Stimulated activated CD8-positive, alpha-beta memory T cell treated with anti-CD3 and anti-CD28 coated beads, Interleukin-12 subunit alpha, Interleukin-12 subunit beta, amount 100 ng/mL, for 24 hours (primary cell): ENCODE results near the gene ZNF300.
"Not testable (repeated sequence)": the region's sequence is repeated elsewhere in the genome, so short reads cannot be mapped to it uniquely, and the experiment has no call there.

Experiments used
- DNase-seq: peaks from one replicate; pipeline ENCODE4 v3.0.0-alpha.2; 2020; ENCODE audit errors: extremely low read depth

ZNF300 gene

DNA sequence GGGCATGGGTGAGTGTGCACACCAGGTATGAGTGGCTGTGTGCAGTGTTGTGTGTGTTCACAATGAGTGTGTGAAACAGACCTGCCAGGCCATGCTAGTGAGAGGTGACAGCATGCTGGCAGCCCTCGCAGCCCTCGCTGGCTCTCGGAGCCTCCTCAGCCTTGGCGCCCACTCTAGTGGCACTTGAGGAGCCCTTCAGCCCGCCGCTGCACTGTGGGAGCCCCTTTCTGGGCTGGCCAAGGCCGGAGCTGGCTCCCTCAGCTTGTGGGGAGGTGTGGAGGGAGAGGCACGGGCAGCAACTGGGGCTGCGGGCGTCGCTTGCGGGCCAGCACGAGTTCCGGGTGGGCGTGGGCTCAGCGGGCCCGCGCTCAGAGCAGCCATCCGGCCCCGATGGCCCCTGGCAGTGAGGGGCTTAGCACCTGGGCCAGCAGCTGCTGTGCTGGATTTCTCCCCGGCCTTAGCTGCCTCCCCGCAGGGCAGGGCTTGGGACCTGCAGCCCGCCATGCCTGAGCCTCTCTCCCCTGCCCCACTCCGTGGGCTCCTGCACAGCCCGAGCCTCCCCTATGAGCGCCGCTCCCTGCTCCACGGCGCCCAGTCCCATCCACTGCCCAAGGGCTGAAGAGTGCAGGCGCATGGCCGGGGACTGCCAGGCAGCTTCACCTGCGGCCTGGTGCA lies 59.5 kb downstream of the ZNF300 start:
- not testable (repeated sequence) for DNase-seq
